HCT116 (cell line): ENCODE results near the gene AOAH. TPM values are rescaled to one million over a fixed set of nuclear protein-coding genes. Genes with fewer than 3 reads are reported as not detected.

Source experiments
- ATAC-seq: fragments of 200-7000 bp; cut with Tn5 transposase; 2 replicates; pipeline ENCODE4 v1.9.1; 2020; ENCODE audit warnings: mild to moderate bottlenecking, moderate library complexity
- BruUV-seq: library from RNA; stranded (reverse); fragments of 400-500 nt; replicated peaks from 2 replicates; lab custom pipeline; 2021; lab: Mats Ljungman, UMichigan
- CTCF ChIA-PET: fragments of 300-600 bp; sonication (Branson Sonifier 250); formaldehyde crosslinking; loops from one replicate; lab custom pipeline; 2021; ENCODE audit warnings: antibody characterized with exemption; lab: Charles Lee
- POLR2A ChIA-PET: fragments of 300-600, 350-600 bp; sonication (Branson Sonifier 250); formaldehyde crosslinking; loops from one replicate; lab custom pipeline; 2021; ENCODE audit warnings: antibody characterized with exemption; lab: Charles Lee
- RAD21 ChIA-PET, 2 experiments: fragments of 300-600 bp; sonication (Branson Sonifier 250); formaldehyde crosslinking; loops; one replicate each; lab custom pipeline; 2023; ENCODE audit warnings: low total read pairs in 2 of 2; ENCODE audit not compliant: uncharacterized antibody in 2 of 2, unreplicated experiment in 2 of 2, low non-redundant PET in 1 of 2; lab: Charles Lee
- DNase-seq: peaks from one replicate; pipeline ENCODE4 v3.0.0-alpha.2; 2010; ENCODE audit warnings: low read depth, low spot score
- H2AFZ ChIP-seq: fragments of 200-600 bp; shearing (Covaris generic), sonication (generic); 2 replicates; pipeline ENCODE4 v1.6.1; 2017; ENCODE audit warnings: low read depth, mixed run types, mixed read lengths, antibody characterized with exemption, low read length; ENCODE audit not compliant: poor library complexity, severe bottlenecking
- H3K27ac ChIP-seq: 2 replicates; pipeline ENCODE4 v1.5.1; 2012; ENCODE audit warnings: low read depth, low read length
- H3K27me3 ChIP-seq: fragments of 200-600 bp; sonication (generic); 2 replicates; pipeline ENCODE4 v1.6.1; 2016; ENCODE audit warnings: mixed run types, low read length, mixed read lengths; ENCODE audit not compliant: insufficient read depth
- H3K36me3 ChIP-seq, 2 experiments: fragments of 200-500 bp in 1 of 2; fragments of 200-600 bp in 1 of 2; sonication (Bioruptor generic) in 1 of 2; sonication (generic) in 1 of 2; 2 replicates each; pipeline versions ENCODE4 v1.5.1 to v1.6.1; 2014 to 2016; ENCODE audit warnings: low read length in 2 of 2, inconsistent platforms in 1 of 2, mixed read lengths in 1 of 2, mixed run types in 1 of 2; ENCODE audit not compliant: insufficient read depth in 2 of 2, control insufficient read depth in 1 of 2
- H3K4me1 ChIP-seq, 2 experiments: fragments of 200-600 bp in 1 of 2; sonication (generic) in 1 of 2; 2 replicates each; pipeline versions ENCODE4 v1.5.1 to v1.6.1; 2012 to 2017; ENCODE audit warnings: low read length in 2 of 2, inconsistent platforms in 1 of 2, mild to moderate bottlenecking in 1 of 2, mixed read lengths in 1 of 2, mixed run types in 1 of 2, moderate library complexity in 1 of 2; ENCODE audit not compliant: insufficient read depth in 2 of 2, control insufficient read depth in 1 of 2
- H3K4me2 ChIP-seq: fragments of 200-600 bp; sonication (generic); 2 replicates; pipeline ENCODE4 v1.6.1; 2017; ENCODE audit warnings: mixed run types, low read length, mixed read lengths
- H3K4me3 ChIP-seq, 2 experiments: fragments of 200-600 bp in 1 of 2; sonication (generic) in 1 of 2; replicated peaks in 1 of 2; 2 replicates each; pipeline ENCODE4 v1.5.1; 2011 to 2016; ENCODE audit warnings: low read length in 2 of 2, control low read depth in 1 of 2, low read depth in 1 of 2, mild to moderate bottlenecking in 1 of 2, mixed read lengths in 1 of 2, mixed run types in 1 of 2
- H3K79me2 ChIP-seq: fragments of 200-600 bp; sonication (generic); 2 replicates; pipeline ENCODE4 v1.6.1; 2017; ENCODE audit warnings: mild to moderate bottlenecking, mixed run types, low read length, moderate library complexity, mixed read lengths; ENCODE audit not compliant: insufficient read depth
- H3K9ac ChIP-seq: fragments of 200-600 bp; sonication (generic); 2 replicates; pipeline ENCODE4 v1.6.1; 2016; ENCODE audit warnings: low read length, mixed read lengths
- H3K9me2 ChIP-seq: fragments of 200-600 bp; sonication (generic), shearing (Covaris generic); 2 replicates; pipeline ENCODE4 v1.6.1; 2017; ENCODE audit warnings: mixed run types, mild to moderate bottlenecking, moderate library complexity; ENCODE audit not compliant: insufficient read depth
- H3K9me3 ChIP-seq, 2 experiments: fragments of 200-500 bp in 1 of 2; fragments of 200-600 bp in 1 of 2; sonication (Bioruptor generic) in 1 of 2; sonication (generic) in 1 of 2; 2 replicates each; pipeline ENCODE4 v1.6.1; 2014 to 2017; ENCODE audit warnings: low read length in 2 of 2, mixed read lengths in 2 of 2, inconsistent platforms in 1 of 2, low read depth in 1 of 2, mild to moderate bottlenecking in 1 of 2, mixed run types in 1 of 2, moderate library complexity in 1 of 2; ENCODE audit not compliant: control insufficient read depth in 1 of 2, insufficient read depth in 1 of 2
- H4K20me1 ChIP-seq: fragments of 200-600 bp; sonication (generic), shearing (Covaris generic); 2 replicates; pipeline ENCODE4 v1.6.1; 2017; ENCODE audit warnings: mixed run types, mild to moderate bottlenecking, moderate library complexity; ENCODE audit not compliant: insufficient read depth
- CEBPB ChIP-seq: IDR thresholded peaks from 2 replicates; pipeline ENCODE4 v1.6.1; 2012; ENCODE audit warnings: low read depth
- ELF1 ChIP-seq: IDR thresholded peaks from 2 replicates; pipeline ENCODE4 v1.6.1; 2012; ENCODE audit warnings: low read depth, borderline replicate concordance
- EZH2 ChIP-seq: fragments of 200-600 bp; sonication (generic); IDR thresholded peaks from 2 replicates; pipeline ENCODE4 v1.6.1; 2017; ENCODE audit warnings: antibody characterized with exemption, mixed run types
- EZH2phosphoT487 ChIP-seq: fragments of 200-600 bp; IDR thresholded peaks from 2 replicates; pipeline ENCODE4 v1.6.1; 2018; ENCODE audit warnings: antibody characterized with exemption, borderline replicate concordance
- FOSL1 ChIP-seq: IDR thresholded peaks from 2 replicates; pipeline ENCODE4 v1.6.1; 2012; ENCODE audit warnings: low read depth
- POLR2A ChIP-seq: IDR thresholded peaks from 2 replicates; pipeline ENCODE4 v1.7.0; 2011; ENCODE audit warnings: borderline replicate concordance; ENCODE audit not compliant: insufficient read depth, insufficient read length; ENCODE audit errors: extremely low read depth
- POLR2AphosphoS5 ChIP-seq: IDR thresholded peaks from 2 replicates; pipeline ENCODE4 v1.6.1; 2011; ENCODE audit warnings: mild to moderate bottlenecking, low read depth, low read length, moderate library complexity
- RAD21 ChIP-seq: IDR thresholded peaks from 2 replicates; pipeline ENCODE4 v1.6.1; 2012; ENCODE audit warnings: low read depth, mild to moderate bottlenecking
- SP1 ChIP-seq: IDR thresholded peaks from 2 replicates; pipeline ENCODE4 v1.6.1; 2012; ENCODE audit warnings: low read depth
- ZNF274 ChIP-seq: fragments of 200-500 bp; sonication (Bioruptor generic); IDR thresholded peaks from 2 replicates; pipeline ENCODE4 v1.6.1; 2014; ENCODE audit warnings: mild to moderate bottlenecking, low read depth, low read length, inconsistent platforms
- intact Hi-C: fragments of 100-400 bp; cut with micrococcal nuclease; formaldehyde crosslinking; loops from 2 replicates; pipeline ENCODE4 v1.10.0; 2022
- total RNA-seq: library from RNA; stranded (reverse); gene quantifications from one replicate; pipeline ENCODE4 v1.2.1, GENCODE V29; 2021; ENCODE audit not compliant: unreplicated experiment
- TF ChIP-seq, protein P1 (sequence below), 3 experiments: fragments of 200-600 bp in 1 of 3; sonication (generic) in 1 of 3; IDR thresholded peaks in 2 of 3; conservative IDR thresholded peaks in 1 of 3; 2 replicates each; pipeline ENCODE4 v1.5.1; 2012 to 2017; ENCODE audit warnings: low read depth in 2 of 3, low read length in 2 of 3, antibody characterized with exemption in 1 of 3, borderline replicate concordance in 1 of 3, control low read depth in 1 of 3, mild to moderate bottlenecking in 1 of 3, mixed read lengths in 1 of 3, mixed run types in 1 of 3, moderate library complexity in 1 of 3; ENCODE audit not compliant: insufficient read depth in 1 of 3
- TF ChIP-seq, protein P2 (sequence below): IDR thresholded peaks from 2 replicates; pipeline ENCODE4 v1.6.1; 2011; ENCODE audit warnings: mild to moderate bottlenecking, low read length, moderate library complexity; ENCODE audit not compliant: insufficient replicate concordance; ENCODE audit errors: extremely low read depth
- TF ChIP-seq, protein P3 (sequence below): IDR thresholded peaks from 2 replicates; pipeline ENCODE4 v1.6.1; 2012

AOAH gene
- total RNA-seq, 1 experiment from 2014 or later = 1.1 TPM

DNA sequence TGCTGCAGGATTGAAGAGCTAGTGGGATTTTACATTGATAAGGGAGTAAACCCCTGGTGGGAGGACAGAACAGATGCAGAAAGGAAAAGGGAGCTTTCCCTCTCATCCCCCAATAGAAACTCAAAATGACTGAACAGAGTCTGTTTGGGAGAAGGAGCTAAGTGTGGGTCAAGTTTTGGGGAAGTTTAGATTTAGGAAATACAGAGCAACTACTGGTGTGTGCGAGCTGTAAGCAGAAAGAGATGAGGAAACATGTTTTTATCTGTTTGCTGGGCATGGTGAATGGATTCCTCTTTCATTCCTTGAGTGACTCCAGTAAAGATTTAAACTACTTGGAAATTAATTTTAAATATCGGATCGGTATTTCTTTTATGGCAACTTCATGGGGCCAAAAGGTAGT is 132.7 kb downstream of the AOAH start (continued):
- TF ChIP-seq ELF1 = no peak
- TF ChIP-seq SP1 = no peak

DNA sequence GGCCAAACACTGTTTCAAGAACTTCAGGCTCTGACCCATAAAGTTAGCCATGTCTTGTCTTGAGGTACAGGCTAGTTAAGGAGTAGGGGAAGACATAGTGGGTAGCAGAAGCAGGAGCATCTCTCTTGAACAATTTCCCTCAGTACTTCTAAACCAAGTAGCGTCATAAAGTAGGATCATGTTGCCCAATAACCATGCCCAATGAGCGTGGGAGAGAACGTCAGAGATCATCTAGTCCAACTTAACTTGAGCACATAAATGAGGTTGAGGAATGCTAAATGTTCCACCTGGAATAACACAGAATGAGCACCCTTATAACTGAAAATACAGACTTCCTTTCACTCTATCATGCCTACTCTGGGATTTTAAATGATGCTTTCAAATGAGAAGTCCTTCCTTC is 134.9 kb downstream of the AOAH start:
- Histone ChIP-seq H3K4me1 (no peaks in the 10 kb centered on the region), H3K27ac (no peak overlapping the region), H3K9me3 (no peaks in the 10 kb centered on the region), H3K4me2 (no peak overlapping the region), H4K20me1 (no peaks in the 10 kb centered on the region), H3K9ac (no peak overlapping the region), H3K9me2 (no peaks in the 10 kb centered on the region)
- RAD21 ChIA-PET = no interaction called here
- no TSS peak for BruUV-seq
- no peak for TF ChIP-seq ELF1
- TF ChIP-seq, protein P1, sequence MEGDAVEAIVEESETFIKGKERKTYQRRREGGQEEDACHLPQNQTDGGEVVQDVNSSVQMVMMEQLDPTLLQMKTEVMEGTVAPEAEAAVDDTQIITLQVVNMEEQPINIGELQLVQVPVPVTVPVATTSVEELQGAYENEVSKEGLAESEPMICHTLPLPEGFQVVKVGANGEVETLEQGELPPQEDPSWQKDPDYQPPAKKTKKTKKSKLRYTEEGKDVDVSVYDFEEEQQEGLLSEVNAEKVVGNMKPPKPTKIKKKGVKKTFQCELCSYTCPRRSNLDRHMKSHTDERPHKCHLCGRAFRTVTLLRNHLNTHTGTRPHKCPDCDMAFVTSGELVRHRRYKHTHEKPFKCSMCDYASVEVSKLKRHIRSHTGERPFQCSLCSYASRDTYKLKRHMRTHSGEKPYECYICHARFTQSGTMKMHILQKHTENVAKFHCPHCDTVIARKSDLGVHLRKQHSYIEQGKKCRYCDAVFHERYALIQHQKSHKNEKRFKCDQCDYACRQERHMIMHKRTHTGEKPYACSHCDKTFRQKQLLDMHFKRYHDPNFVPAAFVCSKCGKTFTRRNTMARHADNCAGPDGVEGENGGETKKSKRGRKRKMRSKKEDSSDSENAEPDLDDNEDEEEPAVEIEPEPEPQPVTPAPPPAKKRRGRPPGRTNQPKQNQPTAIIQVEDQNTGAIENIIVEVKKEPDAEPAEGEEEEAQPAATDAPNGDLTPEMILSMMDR (IDR thresholded peaks at IDR 0.05 in 2 of 3, conservative IDR thresholded peaks at IDR 0.05 in 1 of 3; ENCODE audit: borderline replicate concordance in 1 of 3, insufficient read depth in 1 of 3, low read depth in 2 of 3, low read length in 2 of 3) = no peak
- TF ChIP-seq, protein P2, sequence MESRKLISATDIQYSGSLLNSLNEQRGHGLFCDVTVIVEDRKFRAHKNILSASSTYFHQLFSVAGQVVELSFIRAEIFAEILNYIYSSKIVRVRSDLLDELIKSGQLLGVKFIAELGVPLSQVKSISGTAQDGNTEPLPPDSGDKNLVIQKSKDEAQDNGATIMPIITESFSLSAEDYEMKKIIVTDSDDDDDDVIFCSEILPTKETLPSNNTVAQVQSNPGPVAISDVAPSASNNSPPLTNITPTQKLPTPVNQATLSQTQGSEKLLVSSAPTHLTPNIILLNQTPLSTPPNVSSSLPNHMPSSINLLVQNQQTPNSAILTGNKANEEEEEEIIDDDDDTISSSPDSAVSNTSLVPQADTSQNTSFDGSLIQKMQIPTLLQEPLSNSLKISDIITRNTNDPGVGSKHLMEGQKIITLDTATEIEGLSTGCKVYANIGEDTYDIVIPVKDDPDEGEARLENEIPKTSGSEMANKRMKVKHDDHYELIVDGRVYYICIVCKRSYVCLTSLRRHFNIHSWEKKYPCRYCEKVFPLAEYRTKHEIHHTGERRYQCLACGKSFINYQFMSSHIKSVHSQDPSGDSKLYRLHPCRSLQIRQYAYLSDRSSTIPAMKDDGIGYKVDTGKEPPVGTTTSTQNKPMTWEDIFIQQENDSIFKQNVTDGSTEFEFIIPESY = no peak
- TF ChIP-seq, protein P3, sequence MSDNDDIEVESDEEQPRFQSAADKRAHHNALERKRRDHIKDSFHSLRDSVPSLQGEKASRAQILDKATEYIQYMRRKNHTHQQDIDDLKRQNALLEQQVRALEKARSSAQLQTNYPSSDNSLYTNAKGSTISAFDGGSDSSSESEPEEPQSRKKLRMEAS = no peak
- TF ChIP-seq EZH2 = no peak
- TF ChIP-seq CEBPB = no peak
- TF ChIP-seq FOSL1 = no peak
- no peak for TF ChIP-seq RAD21
- TF ChIP-seq ZNF274 = no peak
- no peak for TF ChIP-seq POLR2A
- TF ChIP-seq POLR2AphosphoS5 = no peak
- no peak for TF ChIP-seq EZH2phosphoT487
- TF ChIP-seq, all 23 proteins: peak for 0
- H3K79me2 ChIP-seq = no peaks in the 10 kb centered on the region
- intact Hi-C loops = no loop called here
- ChIA-PET POLR2A (no interaction called here), CTCF (no interaction called here)
- no peak overlapping the region for H2AFZ ChIP-seq
- DNase-seq = no peak
- H3K36me3 ChIP-seq = no peaks in the 10 kb centered on the region
- no peak overlapping the region for H3K4me3 ChIP-seq
- H3K27me3 ChIP-seq = peaks cover 14% of the 10 kb centered on the region; the same call in 1 of the 2 replicates
- no peak for ATAC-seq
